OCI-LY7 (cell line): ENCODE results near the gene XNDC1N. TPM values are rescaled to one million over a fixed set of nuclear protein-coding genes. Genes with fewer than 3 reads are reported as not detected.

Experiments
- BruUV-seq: library from RNA; stranded (reverse); fragments of 400-500 nt; replicated peaks from 2 replicates; lab custom pipeline; 2021; lab: Mats Ljungman, UMichigan
- CTCF ChIA-PET: fragments of 300-600 bp; sonication (Branson Sonifier 250); formaldehyde crosslinking; loops from one replicate; lab custom pipeline; 2022; ENCODE audit warnings: antibody characterized with exemption; ENCODE audit not compliant: unreplicated experiment; lab: Charles Lee
- POLR2A ChIA-PET: fragments of 300-600 bp; sonication (Branson Sonifier 250); formaldehyde crosslinking; loops from one replicate; lab custom pipeline; 2022; ENCODE audit warnings: antibody characterized with exemption; lab: Charles Lee
- DNase-seq: peaks from one replicate; pipeline ENCODE4 v3.0.0-alpha.2; 2015; ENCODE audit warnings: low spot score
- H2AFZ ChIP-seq: fragments of 200-600 bp; sonication (generic), shearing (Covaris generic); 2 replicates; pipeline ENCODE4 v1.6.1; 2014; ENCODE audit warnings: mild to moderate bottlenecking, antibody characterized with exemption, low read length, moderate library complexity
- H3K27ac ChIP-seq: fragments of 200-600 bp; sonication (generic); 2 replicates; pipeline ENCODE4 v1.5.1; 2014; ENCODE audit warnings: mixed run types, low read depth, mild to moderate bottlenecking, moderate library complexity, low read length, inconsistent platforms; ENCODE audit not compliant: poor library complexity, severe bottlenecking
- H3K36me3 ChIP-seq: fragments of 200-600 bp; sonication (generic); 2 replicates; pipeline ENCODE4 v1.6.1; 2014; ENCODE audit warnings: mild to moderate bottlenecking, antibody characterized with exemption, low read length, moderate library complexity, mixed read lengths; ENCODE audit not compliant: insufficient read depth
- H3K4me1 ChIP-seq: fragments of 200-600 bp; sonication (generic); 2 replicates; pipeline ENCODE4 v1.5.1; 2014; ENCODE audit warnings: mild to moderate bottlenecking, low read length; ENCODE audit not compliant: insufficient read depth, poor library complexity, severe bottlenecking
- H3K4me2 ChIP-seq: fragments of 200-600 bp; sonication (generic); 2 replicates; pipeline ENCODE4 v1.6.1; 2014; ENCODE audit warnings: mild to moderate bottlenecking, low read length
- H3K4me3 ChIP-seq: fragments of 200-600 bp; sonication (generic); 2 replicates; pipeline ENCODE4 v1.5.1; 2014; ENCODE audit warnings: mild to moderate bottlenecking, low read depth, low read length; ENCODE audit not compliant: poor library complexity, severe bottlenecking
- H3K79me2 ChIP-seq: fragments of 200-600 bp; sonication (generic); 2 replicates; pipeline ENCODE4 v1.6.1; 2016; ENCODE audit warnings: low read depth, mild to moderate bottlenecking, low read length, moderate library complexity, mixed read lengths; ENCODE audit not compliant: insufficient read depth
- H3K9me2 ChIP-seq: fragments of 200-600 bp; sonication (generic); 2 replicates; pipeline ENCODE4 v1.6.1; 2016; ENCODE audit warnings: mild to moderate bottlenecking, low read length, mixed read lengths; ENCODE audit not compliant: insufficient read depth
- H3K9me3 ChIP-seq: fragments of 200-600 bp; sonication (generic); 2 replicates; pipeline ENCODE4 v1.6.1; 2014; ENCODE audit warnings: mild to moderate bottlenecking, mixed run types, low read length, mixed read lengths
- H4K20me1 ChIP-seq: fragments of 200-600 bp; sonication (generic); 2 replicates; pipeline ENCODE4 v1.6.1; 2014; ENCODE audit warnings: mild to moderate bottlenecking, antibody characterized with exemption, low read length, moderate library complexity, mixed read lengths; ENCODE audit not compliant: insufficient read depth
- EZH2phosphoT487 ChIP-seq: fragments of 200-600 bp; sonication (generic); IDR thresholded peaks from 2 replicates; pipeline ENCODE4 v1.6.1; 2018; ENCODE audit warnings: low read depth, borderline replicate concordance, mild to moderate bottlenecking, mixed run types, antibody characterized with exemption, low read length, moderate library complexity, mixed read lengths
- intact Hi-C: fragments of 100-400 bp; cut with micrococcal nuclease; formaldehyde crosslinking; loops from one replicate; pipeline ENCODE4 v1.10.0; 2022; ENCODE audit not compliant: unreplicated experiment
- total RNA-seq, 2 experiments: library from RNA; depleted of rRNA in 1 of 2; stranded (reverse); fragments of >200 nt in 1 of 2; shearing (Covaris generic) in 1 of 2; gene quantifications; 2 replicates each; pipeline ENCODE4 v1.2.3, GENCODE V29; 2014 to 2022
- TF ChIP-seq, protein P1 (sequence below): fragments of 200-600 bp; sonication (generic); conservative IDR thresholded peaks from 2 replicates; pipeline ENCODE4 v1.5.1; 2014; ENCODE audit warnings: mild to moderate bottlenecking, antibody characterized with exemption, low read length, moderate library complexity, mixed read lengths

Gene XNDC1N
- total RNA-seq, 2 experiments from 2014 or later, result 32.2 to 33.4 TPM

DNA sequence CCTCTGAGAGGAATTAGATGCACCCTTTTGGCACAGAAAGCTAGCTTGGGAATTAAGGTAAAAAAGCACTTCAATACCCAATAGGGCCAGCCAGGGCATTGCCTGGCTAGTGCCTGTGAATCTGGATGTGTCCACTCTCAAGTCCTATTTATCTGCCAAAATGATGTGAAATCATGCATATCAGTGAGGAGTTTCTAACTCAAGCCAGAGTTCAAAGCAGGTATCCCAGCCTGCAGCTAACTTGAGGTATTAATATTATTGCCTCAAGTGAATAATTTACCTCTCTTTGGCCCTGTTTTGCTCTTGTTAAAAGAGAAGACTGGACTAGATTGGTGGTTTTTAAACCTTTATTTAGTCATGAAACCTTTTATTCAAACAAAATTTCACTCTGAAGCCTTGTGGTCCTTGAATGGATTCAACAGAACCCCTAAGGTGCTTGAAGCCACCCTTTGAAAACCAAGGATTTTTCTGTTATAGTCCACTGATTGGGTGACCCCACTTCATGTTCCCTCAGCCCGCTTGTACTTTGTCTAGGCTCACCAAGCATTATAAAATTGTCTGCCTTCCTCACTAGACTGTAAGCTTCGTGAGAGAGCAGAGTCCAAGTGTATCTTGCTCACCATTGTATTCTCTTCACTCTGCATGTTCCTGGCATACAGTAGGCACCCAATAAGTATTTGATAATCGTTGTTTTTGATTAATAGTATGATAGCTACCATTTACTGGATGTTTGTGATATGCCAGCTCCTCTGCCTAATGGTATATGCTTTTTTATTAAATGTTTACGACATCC lies 4.9 kb upstream of the XNDC1N start:
- no peak for DNase-seq
- TF ChIP-seq, protein P1, sequence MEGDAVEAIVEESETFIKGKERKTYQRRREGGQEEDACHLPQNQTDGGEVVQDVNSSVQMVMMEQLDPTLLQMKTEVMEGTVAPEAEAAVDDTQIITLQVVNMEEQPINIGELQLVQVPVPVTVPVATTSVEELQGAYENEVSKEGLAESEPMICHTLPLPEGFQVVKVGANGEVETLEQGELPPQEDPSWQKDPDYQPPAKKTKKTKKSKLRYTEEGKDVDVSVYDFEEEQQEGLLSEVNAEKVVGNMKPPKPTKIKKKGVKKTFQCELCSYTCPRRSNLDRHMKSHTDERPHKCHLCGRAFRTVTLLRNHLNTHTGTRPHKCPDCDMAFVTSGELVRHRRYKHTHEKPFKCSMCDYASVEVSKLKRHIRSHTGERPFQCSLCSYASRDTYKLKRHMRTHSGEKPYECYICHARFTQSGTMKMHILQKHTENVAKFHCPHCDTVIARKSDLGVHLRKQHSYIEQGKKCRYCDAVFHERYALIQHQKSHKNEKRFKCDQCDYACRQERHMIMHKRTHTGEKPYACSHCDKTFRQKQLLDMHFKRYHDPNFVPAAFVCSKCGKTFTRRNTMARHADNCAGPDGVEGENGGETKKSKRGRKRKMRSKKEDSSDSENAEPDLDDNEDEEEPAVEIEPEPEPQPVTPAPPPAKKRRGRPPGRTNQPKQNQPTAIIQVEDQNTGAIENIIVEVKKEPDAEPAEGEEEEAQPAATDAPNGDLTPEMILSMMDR, result no peak
- TF ChIP-seq EZH2phosphoT487, result no peak
- H4K20me1 ChIP-seq, result peaks cover 14% of the 10 kb centered on the region; the same call in 1 of the 2 replicates
- H3K79me2 ChIP-seq, result peaks cover 68% of the 10 kb centered on the region; the same call in 1 of the 2 replicates
- no peaks in the 10 kb centered on the region for H3K9me2 ChIP-seq
- ChIA-PET CTCF (no interaction called here), POLR2A (interaction anchor here (0.9 kb wide), 1 partner anchor 48 kb away, joined by 3 read pairs; no protein-coding TSS in a partner anchor)
- H2AFZ ChIP-seq, result no peak overlapping the region
- no peak overlapping the region for H3K4me3 ChIP-seq
- peaks cover 30% of the 10 kb centered on the region for H3K4me1 ChIP-seq
- H3K9me3 ChIP-seq, result no peaks in the 10 kb centered on the region
- intact Hi-C loops, result no loop called here
- BruUV-seq, result no TSS peak
- 0 out of 2 replicates have a peak, but pooled peaks cover 3% of the 10 kb centered on the region for H3K36me3 ChIP-seq
- H3K4me2 ChIP-seq, result peak overlapping the region; percentile 13; the same call in 1 of the 2 replicates
- no peak overlapping the region for H3K27ac ChIP-seq

DNA sequence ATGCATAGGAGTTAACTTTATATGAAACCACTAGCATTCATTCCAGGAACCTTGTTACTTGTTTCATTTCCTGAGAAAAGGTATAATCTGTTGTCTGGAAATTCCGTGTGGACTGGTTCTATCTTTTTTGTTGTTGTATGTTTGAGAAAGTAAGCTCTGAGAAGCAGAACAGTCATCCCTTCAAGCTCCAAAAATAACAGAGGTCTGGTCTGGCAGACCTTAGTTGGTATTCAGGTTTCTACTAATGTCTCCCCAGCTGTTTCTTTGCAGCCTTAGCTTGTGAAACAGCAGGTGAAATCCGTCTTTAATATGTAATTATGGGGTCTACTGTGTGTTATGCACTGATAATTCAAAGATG lies 2.8 kb upstream of the XNDC1N start:
- no peak for TF ChIP-seq EZH2phosphoT487
- TF ChIP-seq, protein P1, result no peak
- H4K20me1 ChIP-seq, result peaks cover 14% of the 10 kb centered on the region; the same call in 1 of the 2 replicates

More for the DNA sequence above, 2.8 kb upstream of the XNDC1N start:
- Histone ChIP-seq H2AFZ (no peak overlapping the region), H3K4me2 (peak overlapping the region; percentile 48), H3K4me1 (peaks cover 37% of the 10 kb centered on the region), H3K9me3 (no peaks in the 10 kb centered on the region), H3K36me3 (peaks cover 10% of the 10 kb centered on the region), H3K9me2 (no peaks in the 10 kb centered on the region), H3K4me3 (no peak overlapping the region), H3K79me2 (peaks cover 71% of the 10 kb centered on the region), H3K27ac (no peak overlapping the region)
- POLR2A ChIA-PET, result interaction anchor here (1.2 to 1.5 kb wide), 3 partner anchors 13 to 182 kb away, joined by 3 read pairs; no protein-coding TSS in a partner anchor
- no peak for DNase-seq
- CTCF ChIA-PET, result no interaction called here
- intact Hi-C loops, result no loop called here
- BruUV-seq, result no TSS peak
